ENCODE results near the gene APOL5.
"Not testable (repeated sequence)": the region's sequence is repeated elsewhere in the genome, so short reads cannot be mapped to it uniquely, and the experiment has no call there.

The APOL5 gene, protein sequence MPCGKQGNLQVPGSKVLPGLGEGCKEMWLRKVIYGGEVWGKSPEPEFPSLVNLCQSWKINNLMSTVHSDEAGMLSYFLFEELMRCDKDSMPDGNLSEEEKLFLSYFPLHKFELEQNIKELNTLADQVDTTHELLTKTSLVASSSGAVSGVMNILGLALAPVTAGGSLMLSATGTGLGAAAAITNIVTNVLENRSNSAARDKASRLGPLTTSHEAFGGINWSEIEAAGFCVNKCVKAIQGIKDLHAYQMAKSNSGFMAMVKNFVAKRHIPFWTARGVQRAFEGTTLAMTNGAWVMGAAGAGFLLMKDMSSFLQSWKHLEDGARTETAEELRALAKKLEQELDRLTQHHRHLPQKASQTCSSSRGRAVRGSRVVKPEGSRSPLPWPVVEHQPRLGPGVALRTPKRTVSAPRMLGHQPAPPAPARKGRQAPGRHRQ

GRCh38 chr22:35717572-35717971, at the start of gene APOL5:
TSS of gene APOL5 (plus strand) at chr22:35717872. CDS start at chr22:35717872, 0 bp downstream.
- DNase-seq (ENCODE audit: low read depth): no peak

- DNase-seq (ENCODE audit: low read depth): no peak
Measured at GRCh38 chr22:35674335-35674734, 43.3 kb upstream of the APOL5 start.

GRCh38 chr22:35676065-35676464, 41.6 kb upstream of the APOL5 start:
- not testable (repeated sequence) for DNase-seq (ENCODE audit: low read depth)

GRCh38 chr22:35677460-35678187, 40.0 kb upstream of the APOL5 start:
- no peak for DNase-seq (ENCODE audit: low read depth)

GRCh38 chr22:35678836-35679235, 38.8 kb upstream of the APOL5 start:
- no peak for DNase-seq (ENCODE audit: low read depth)

DNA sequence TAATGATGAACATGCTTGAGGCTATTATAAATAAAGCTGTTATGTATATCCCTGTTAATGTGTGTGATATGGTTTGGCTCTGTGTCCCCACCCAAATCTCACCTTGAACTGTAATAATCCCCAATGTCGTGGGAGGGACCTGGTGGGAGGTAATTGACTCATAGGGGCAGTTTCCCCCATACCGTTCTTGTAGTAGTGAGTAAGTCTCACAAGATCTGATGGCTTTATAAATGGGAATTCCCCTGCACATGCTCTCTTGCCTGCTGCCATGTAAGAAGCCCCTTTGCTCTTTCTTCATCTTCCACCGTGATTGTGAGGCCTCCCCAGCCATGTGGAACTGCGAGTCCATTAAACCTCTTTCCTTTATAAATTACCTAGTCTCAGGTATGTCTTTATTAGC, 38.2 kb upstream of the APOL5 start:
- peak; percentile 31 for DNase-seq (ENCODE audit: low read depth)

GRCh38 chr22:35681454-35682052, 36.1 kb upstream of the APOL5 start:
- DNase-seq (ENCODE audit: low read depth): no peak

DNA sequence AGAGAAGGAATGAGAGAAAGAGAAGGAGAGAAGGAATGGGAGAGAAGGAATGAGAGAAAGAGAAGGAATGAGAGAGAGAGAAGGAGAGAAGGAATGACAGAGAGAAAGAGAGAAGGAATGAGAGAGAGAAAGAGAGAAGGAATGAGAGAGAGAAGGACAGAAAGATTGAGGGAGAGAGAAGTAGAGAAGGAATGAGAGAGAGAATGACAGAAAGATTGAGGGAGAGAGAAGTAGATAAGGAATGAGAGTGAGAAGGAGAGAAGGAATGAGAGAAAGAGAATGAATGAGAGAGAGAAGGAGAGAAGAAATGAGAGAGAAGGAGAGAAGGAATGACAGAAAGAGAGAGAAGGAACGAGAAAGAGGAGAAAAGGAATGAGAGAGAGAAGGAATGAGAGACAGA, 34.1 kb upstream of the APOL5 start:
- DNase-seq (ENCODE audit: low read depth): no peak

GRCh38 chr22:35684270-35684700, 33.4 kb upstream of the APOL5 start:
- no peak for DNase-seq (ENCODE audit: low read depth)

- no peak for DNase-seq (ENCODE audit: low read depth)
Measured at GRCh38 chr22:35684732-35685131, 32.9 kb upstream of the APOL5 start.

DNA sequence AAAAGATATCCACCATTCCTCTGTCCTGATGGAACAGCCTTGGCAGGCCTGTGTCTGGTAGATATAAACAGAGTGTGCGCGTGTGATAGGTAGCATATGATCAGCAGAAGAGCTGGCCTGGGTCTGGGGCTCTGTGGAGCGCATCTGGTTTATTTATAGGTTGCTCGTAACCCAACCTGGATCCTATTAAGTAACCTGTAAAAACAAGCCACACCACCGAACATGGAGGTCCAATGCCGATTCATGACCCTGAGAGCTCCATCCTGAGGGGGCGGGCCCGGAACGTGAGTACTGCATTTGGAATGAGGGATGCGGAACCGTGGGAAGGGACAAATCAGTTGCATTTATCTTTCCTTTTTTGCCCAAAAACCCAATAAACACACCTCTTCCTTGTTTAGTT, 31.9 kb upstream of the APOL5 start:
- DNase-seq (ENCODE audit: low read depth): no peak

DNA sequence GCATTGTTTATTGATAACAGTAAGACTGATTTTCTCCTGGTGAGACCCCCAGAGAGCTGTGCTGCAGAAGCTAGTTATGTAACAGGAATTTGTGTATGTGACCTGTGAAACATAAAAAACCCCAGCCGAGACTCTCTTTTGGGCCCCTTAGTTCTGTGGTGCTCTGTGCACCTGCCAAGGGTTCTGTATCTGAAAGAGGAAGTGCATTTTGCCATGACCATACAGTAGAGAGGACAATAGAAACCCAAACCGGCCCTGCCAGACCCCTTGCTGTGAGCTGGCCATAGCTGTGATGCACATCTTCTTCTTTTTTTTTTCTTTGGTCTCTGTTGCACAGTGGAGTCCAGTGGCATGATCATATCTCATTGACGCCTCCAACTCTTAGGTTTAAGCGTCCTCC, 31.4 kb upstream of the APOL5 start:
- DNase-seq (ENCODE audit: low read depth): no peak

DNA sequence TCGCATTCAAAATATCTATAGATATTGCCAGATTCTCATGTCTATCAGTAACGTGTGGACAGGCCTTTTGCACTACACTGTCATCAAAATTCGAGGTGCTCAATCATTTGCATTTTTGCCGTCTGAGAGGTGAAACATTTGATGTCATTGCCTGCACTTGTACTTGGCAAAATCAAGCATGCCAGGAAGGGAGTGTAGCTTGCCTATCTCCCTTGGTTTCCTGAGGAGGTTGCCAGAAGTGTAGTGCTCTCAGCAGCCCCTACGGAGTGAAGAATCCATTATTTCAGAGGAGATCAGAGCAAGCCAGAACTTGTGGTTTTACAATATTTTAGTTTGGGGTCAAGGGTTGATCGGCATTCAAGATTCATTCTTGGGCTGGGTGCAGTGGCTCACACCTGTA, 30.2 kb upstream of the APOL5 start:
- DNase-seq (ENCODE audit: low read depth): no peak

GRCh38 chr22:35688913-35689675, 28.6 kb upstream of the APOL5 start:
- no peak for DNase-seq (ENCODE audit: low read depth)

DNA sequence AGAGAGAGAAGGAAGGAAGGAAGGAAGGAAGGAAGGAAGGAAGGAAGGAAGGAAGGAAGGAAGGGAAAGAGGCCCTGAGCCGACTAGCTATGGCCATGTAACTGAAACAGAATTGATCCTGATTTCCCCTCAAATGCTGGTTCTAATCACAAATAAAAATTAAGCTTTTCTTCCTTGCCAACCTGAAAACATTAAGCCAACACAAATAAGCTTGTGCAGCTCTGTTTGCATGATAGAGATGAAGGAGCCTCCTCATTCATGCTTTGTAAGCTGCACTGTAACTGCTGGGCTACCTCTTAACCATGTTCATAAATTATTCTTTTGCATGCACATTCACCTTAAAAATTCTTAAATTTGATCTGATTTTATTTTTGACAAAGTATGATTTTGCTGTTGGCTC, 27.7 kb upstream of the APOL5 start:
- DNase-seq (ENCODE audit: low read depth): no peak

DNA sequence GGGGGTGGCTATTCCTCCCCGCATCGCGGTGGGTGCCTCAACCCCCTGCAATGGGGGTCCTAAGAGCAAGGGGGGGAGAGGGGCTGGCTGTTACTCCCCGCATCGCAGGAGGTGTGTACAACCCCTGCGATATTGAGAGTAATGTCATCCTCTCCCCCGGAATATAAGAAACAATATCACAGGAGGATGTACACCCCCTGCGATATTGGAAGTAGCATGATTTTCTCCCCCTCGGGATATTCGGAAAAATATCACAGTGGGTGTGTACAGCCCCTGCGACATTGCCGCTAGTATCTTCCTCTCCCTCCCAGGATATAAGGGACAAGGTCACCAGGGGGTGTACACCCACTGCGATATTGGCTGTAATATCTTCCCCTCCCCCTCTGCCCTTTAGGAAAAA, 22.5 kb upstream of the APOL5 start:
- DNase-seq (ENCODE audit: low read depth): no peak

GRCh38 chr22:35697142-35697541, 20.5 kb upstream of the APOL5 start:
- no peak for DNase-seq (ENCODE audit: low read depth)

DNA sequence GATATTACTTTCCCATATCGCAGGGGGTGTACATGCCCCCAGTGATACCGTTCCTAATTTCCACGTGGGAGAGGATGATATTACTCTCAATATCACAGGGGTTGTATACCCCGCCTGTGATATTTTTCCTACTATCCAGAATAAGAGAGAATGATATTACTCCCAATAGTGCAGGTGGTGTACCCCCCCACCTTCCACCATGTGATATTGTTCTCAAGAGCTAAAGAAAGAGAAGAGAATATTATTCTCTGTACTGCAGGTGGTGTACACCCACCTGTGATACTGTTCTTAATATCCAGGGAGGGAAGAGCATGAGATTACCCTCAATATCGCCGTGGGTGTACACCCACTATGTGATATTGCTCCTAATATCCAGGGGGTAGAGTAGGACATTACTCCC, 17.8 kb upstream of the APOL5 start:
- DNase-seq (ENCODE audit: low read depth): not testable (repeated sequence)

GRCh38 chr22:35703861-35704584, 13.6 kb upstream of the APOL5 start:
- no peak for DNase-seq (ENCODE audit: low read depth)

GRCh38 chr22:35705141-35705540, 12.5 kb upstream of the APOL5 start:
- no peak for DNase-seq (ENCODE audit: low read depth)

- DNase-seq (ENCODE audit: low read depth): no peak
Measured at GRCh38 chr22:35708453-35708852, 9.2 kb upstream of the APOL5 start.

DNA sequence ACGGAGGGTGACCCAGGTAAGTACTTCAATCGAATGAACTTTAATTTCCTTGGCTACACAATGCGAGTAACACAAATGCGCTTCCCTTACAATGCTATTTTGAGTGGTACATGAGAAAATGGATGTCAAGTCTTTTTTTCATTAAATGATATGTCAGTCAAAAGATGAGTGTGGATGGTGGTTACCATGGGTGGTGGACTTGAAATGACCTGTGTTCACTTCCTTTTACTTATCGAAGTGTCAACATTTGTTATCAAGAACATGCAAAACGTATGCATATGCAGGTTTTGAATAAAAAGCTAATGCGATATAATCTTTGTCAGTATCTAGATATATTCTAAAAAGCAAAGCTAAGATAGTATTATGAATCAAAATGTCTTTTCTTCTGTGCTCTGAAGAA, 8.8 kb upstream of the APOL5 start:
- no peak for DNase-seq (ENCODE audit: low read depth)
